ENCODE data around the gene PARD6G. TPM values are rescaled to one million over a fixed set of nuclear protein-coding genes. Genes with fewer than 3 reads are reported as not detected.

The PARD6G gene
- polyA plus RNA-seq, 1 of the 3 experiments (the other 2 are of a cell fraction), result 4.3 TPM

- TF ChIP-seq EP300 (IDR thresholded peaks at IDR 0.05; ENCODE audit: borderline replicate concordance in 1 of 2, low read depth in 1 of 2, low read length in 1 of 2) (no peak), USF2 (IDR thresholded peaks at IDR 0.05; ENCODE audit: borderline replicate concordance, low read depth, low read length) (no peak), ZBTB33 (IDR thresholded peaks at IDR 0.05; ENCODE audit: borderline replicate concordance, low read depth) (no peak), CTCF (IDR thresholded peaks at IDR 0.05) (no peak), PBX3 (IDR thresholded peaks at IDR 0.05) (no peak), MEF2A (IDR thresholded peaks at IDR 0.05; ENCODE audit: borderline replicate concordance, low read depth) (no peak), FOXJ3 (CRISPR knock-in tag; IDR thresholded peaks at IDR 0.05) (no peak), USF1 (IDR thresholded peaks at IDR 0.05; ENCODE audit: borderline replicate concordance, low read depth) (no peak), RXRA (IDR thresholded peaks at IDR 0.05; ENCODE audit: borderline replicate concordance, low read depth) (no peak), TCF12 (IDR thresholded peaks at IDR 0.05) (no peak)
- no peak for DNase-seq
- Histone ChIP-seq H3K4me2 (no peak overlapping the region), H3K27me3 (ENCODE audit: insufficient read depth) (no peaks in the 10 kb centered on the region), H3K27ac (ENCODE audit: low read depth in 2 of 2, low read length in 1 of 2) (no peak overlapping the region; a peak in 1 of 4 replicates), H4K20me1 (ENCODE audit: insufficient read depth) (peaks cover 5% of the 10 kb centered on the region; the same call in 1 of the 2 replicates), H3K9me3 (no peaks in the 10 kb centered on the region), H3K4me3 (ENCODE audit: low read depth in 2 of 2, low read length in 1 of 2) (no peak overlapping the region), H3K4me1 (ENCODE audit: control insufficient read depth in 1 of 2, insufficient read depth in 2 of 2, low read depth in 1 of 2, low read length in 1 of 2) (peaks cover 1 to 12% of the 10 kb centered on the region in 2 experiments; a peak in 1 of 4 replicates), H2AFZ (ENCODE audit: low read depth) (no peak overlapping the region), H3K36me3 (replicated peaks in 1 of 2; ENCODE audit: control insufficient read depth in 1 of 2, insufficient read depth in 2 of 2, low read length in 1 of 2) (peaks cover 53 to 76% of the 10 kb centered on the region in 2 experiments), H3K9me2 (no peaks in the 10 kb centered on the region), H3F3A (replicated peaks; ENCODE audit: insufficient read depth) (no peaks in the 10 kb centered on the region), H3K79me2 (ENCODE audit: insufficient read depth) (peaks cover 33% of the 10 kb centered on the region), H3K9ac (no peak overlapping the region)
- over 99% methylated on average over 12 of the region's 14 CpGs for WGBS (ENCODE audit: low lambda C conversion rate)
- ChIA-PET POLR2A (no interaction called here), CTCF (no interaction called here)
Measured at GRCh38 chr18:80137137-80137536, 110.2 kb downstream of the PARD6G start.

Measured in SK-N-SH (cell line).